OCI-LY1 (cell line): Measurements from ENCODE around the gene NPIPB8.
"Not testable (repeated sequence)": the region's sequence is repeated elsewhere in the genome, so short reads cannot be mapped to it uniquely, and the experiment has no call there.

ENCODE experiments used
- H2AFZ ChIP-seq: fragments of 200-600 bp; sonication (generic), shearing (Covaris generic); 2 replicates; pipeline ENCODE4 v1.6.0; 2014; ENCODE audit warnings: antibody characterized with exemption, mild to moderate bottlenecking, low read length
- H3F3A ChIP-seq: fragments of 200-600 bp; sonication (generic), shearing (Covaris generic); 2 replicates; pipeline ENCODE4 v1.6.0; 2014; ENCODE audit warnings: mild to moderate bottlenecking, antibody characterized with exemption, low read length, moderate library complexity; ENCODE audit not compliant: insufficient read depth
- H3K27ac ChIP-seq: fragments of 200-600 bp; sonication (generic); 2 replicates; pipeline ENCODE4 v1.5.1; 2014; ENCODE audit warnings: low read length, mixed run types, mild to moderate bottlenecking, low read depth; ENCODE audit not compliant: poor library complexity, severe bottlenecking
- H3K27me3 ChIP-seq: fragments of 200-600 bp; sonication (generic); 2 replicates; pipeline ENCODE4 v1.6.0; 2014; ENCODE audit warnings: antibody characterized with exemption, mild to moderate bottlenecking, low read length, moderate library complexity; ENCODE audit not compliant: insufficient read depth
- H3K36me3 ChIP-seq: fragments of 200-600 bp; sonication (generic); 2 replicates; pipeline ENCODE4 v1.6.1; 2014; ENCODE audit warnings: mild to moderate bottlenecking, antibody characterized with exemption, low read length, moderate library complexity, mixed read lengths; ENCODE audit not compliant: insufficient read depth
- H3K4me1 ChIP-seq: fragments of 200-600 bp; sonication (generic); 2 replicates; pipeline ENCODE4 v1.5.1; 2014; ENCODE audit warnings: mild to moderate bottlenecking, low read length, moderate library complexity; ENCODE audit not compliant: insufficient read depth, severe bottlenecking
- H3K4me2 ChIP-seq: fragments of 200-600 bp; sonication (generic), shearing (Covaris generic); 2 replicates; pipeline ENCODE4 v1.6.1; 2014; ENCODE audit warnings: low read length
- H3K4me3 ChIP-seq: fragments of 200-600 bp; sonication (generic); 2 replicates; pipeline ENCODE4 v1.5.1; 2014; ENCODE audit warnings: low read length, low read depth, mild to moderate bottlenecking, mixed read lengths; ENCODE audit not compliant: poor library complexity, severe bottlenecking
- H3K79me2 ChIP-seq: fragments of 200-600 bp; shearing (Covaris generic); 2 replicates; pipeline ENCODE4 v1.6.1; 2016; ENCODE audit warnings: mixed run types, low read length, mixed read lengths; ENCODE audit not compliant: insufficient read depth
- H3K9ac ChIP-seq: fragments of 200-600 bp; sonication (generic), shearing (Covaris generic); 2 replicates; pipeline ENCODE4 v1.6.1; 2014; ENCODE audit warnings: mild to moderate bottlenecking, low read length, mixed read lengths
- H3K9me2 ChIP-seq: fragments of 200-600 bp; sonication (generic), shearing (Covaris generic); 2 replicates; pipeline ENCODE4 v1.6.1; 2014; ENCODE audit warnings: low read depth, mild to moderate bottlenecking, low read length, mixed read lengths
- H3K9me3 ChIP-seq: fragments of 200-600 bp; shearing (Covaris generic); 2 replicates; pipeline ENCODE4 v1.6.1; 2014; ENCODE audit warnings: low read length, mixed read lengths
- H4K20me1 ChIP-seq: fragments of 200-600 bp; sonication (generic), shearing (Covaris generic); 2 replicates; pipeline ENCODE4 v1.6.0; 2016; ENCODE audit warnings: mild to moderate bottlenecking, low read length; ENCODE audit not compliant: insufficient read depth

NPIPB8 gene

DNA sequence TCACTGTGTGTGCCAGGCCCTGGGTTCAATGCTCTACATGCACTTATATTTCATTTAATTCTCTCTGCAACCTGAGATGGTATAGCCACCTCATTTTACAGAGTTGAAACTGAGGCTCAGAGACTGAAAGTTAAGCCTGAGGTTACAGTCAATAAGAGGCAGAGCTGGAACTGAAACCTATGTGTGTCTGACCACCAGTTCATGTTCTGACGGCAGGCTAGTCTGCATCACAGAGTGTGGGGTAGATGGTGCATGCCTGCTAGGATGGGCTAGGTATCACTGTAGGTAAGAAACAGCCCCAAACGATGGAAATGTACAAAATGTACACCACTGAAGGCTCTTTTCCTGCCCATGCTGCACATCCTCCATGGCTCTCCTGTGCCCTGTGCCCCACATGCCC is 2.1 kb downstream of the NPIPB8 start:
- H3K27me3 ChIP-seq, H3K9me2 ChIP-seq, H3K4me3 ChIP-seq, H3K27ac ChIP-seq, H2AFZ ChIP-seq, H3K4me2 ChIP-seq, H3F3A ChIP-seq, H3K9ac ChIP-seq, H3K36me3 ChIP-seq, H3K4me1 ChIP-seq, H3K79me2 ChIP-seq, H4K20me1 ChIP-seq, H3K9me3 ChIP-seq: not testable (repeated sequence)

DNA sequence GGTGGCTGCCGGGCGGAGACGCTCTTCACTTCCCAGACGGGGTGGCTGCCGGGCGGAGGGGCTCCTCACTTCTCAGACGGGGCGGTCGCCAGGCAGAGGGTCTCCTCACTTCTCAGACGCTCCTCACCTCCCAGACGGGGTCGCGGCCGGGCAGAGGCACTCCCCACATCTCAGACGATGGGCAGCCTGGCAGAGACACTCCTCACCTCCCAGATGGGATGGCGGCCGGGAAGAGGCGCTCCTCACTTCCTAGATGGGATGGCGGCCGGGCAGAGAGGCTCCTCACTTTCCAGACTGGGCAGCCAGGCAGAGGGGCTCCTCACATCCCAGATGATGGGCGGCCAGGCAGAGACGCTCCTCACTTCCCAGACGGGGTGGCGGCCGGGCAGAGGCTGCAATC is 28.4 kb downstream of the NPIPB8 start:
- H3K4me3 ChIP-seq, H3K79me2 ChIP-seq, H3K27me3 ChIP-seq, H4K20me1 ChIP-seq, H2AFZ ChIP-seq, H3K4me1 ChIP-seq, H3K4me2 ChIP-seq, H3K9ac ChIP-seq, H3K9me3 ChIP-seq, H3F3A ChIP-seq, H3K27ac ChIP-seq, H3K36me3 ChIP-seq, H3K9me2 ChIP-seq: not testable (repeated sequence)

DNA sequence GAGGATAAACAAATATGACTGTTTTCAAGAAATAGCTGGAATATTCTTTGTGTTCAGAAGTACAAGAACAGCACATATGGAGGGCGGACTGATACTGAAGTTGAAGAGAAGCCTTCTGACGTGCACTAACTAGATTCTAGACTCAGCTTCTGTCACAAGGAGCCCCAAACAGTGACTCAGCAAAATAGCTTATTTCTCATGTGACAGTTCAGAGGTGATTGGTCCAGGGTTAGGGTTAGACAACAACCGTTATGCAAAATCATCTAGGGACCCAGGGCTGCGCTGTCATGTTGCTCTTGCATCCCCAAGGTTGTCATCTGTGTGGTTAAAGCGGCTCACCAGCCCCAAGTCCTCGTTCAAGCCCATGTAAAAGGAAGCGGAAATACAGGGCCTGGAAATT is 29.6 kb downstream of the NPIPB8 start:
- not testable (repeated sequence) for H3K27me3 ChIP-seq, H4K20me1 ChIP-seq, H3K9me3 ChIP-seq, H2AFZ ChIP-seq, H3K4me1 ChIP-seq, H3K9me2 ChIP-seq, H3K36me3 ChIP-seq, H3K79me2 ChIP-seq, H3K4me2 ChIP-seq, H3K4me3 ChIP-seq, H3K9ac ChIP-seq, H3F3A ChIP-seq, H3K27ac ChIP-seq

DNA sequence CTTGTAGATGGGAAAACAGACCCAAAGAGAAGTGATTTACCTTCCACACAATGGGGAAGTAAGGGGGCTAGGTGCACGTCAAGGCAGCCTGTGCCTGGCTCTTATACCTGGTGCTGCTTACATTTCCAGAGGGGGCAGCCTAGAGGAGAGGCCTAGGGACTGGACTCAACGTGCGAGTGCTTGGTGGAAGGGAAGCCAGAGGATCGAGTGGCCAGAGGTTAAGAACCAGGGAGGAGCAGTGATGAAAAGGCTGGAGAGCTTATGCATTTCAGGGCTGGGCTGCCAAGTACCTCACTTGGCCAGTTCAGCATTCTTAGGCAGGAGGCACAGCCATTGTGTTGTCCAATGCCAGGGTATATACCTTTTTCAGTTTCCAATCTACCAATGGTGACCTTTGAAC is 30.3 kb downstream of the NPIPB8 start:
- not testable (repeated sequence) for H3K9me2 ChIP-seq, H3K9me3 ChIP-seq, H3K4me3 ChIP-seq, H4K20me1 ChIP-seq, H3K79me2 ChIP-seq, H2AFZ ChIP-seq, H3K27me3 ChIP-seq, H3F3A ChIP-seq, H3K4me1 ChIP-seq, H3K36me3 ChIP-seq, H3K9ac ChIP-seq, H3K4me2 ChIP-seq, H3K27ac ChIP-seq

DNA sequence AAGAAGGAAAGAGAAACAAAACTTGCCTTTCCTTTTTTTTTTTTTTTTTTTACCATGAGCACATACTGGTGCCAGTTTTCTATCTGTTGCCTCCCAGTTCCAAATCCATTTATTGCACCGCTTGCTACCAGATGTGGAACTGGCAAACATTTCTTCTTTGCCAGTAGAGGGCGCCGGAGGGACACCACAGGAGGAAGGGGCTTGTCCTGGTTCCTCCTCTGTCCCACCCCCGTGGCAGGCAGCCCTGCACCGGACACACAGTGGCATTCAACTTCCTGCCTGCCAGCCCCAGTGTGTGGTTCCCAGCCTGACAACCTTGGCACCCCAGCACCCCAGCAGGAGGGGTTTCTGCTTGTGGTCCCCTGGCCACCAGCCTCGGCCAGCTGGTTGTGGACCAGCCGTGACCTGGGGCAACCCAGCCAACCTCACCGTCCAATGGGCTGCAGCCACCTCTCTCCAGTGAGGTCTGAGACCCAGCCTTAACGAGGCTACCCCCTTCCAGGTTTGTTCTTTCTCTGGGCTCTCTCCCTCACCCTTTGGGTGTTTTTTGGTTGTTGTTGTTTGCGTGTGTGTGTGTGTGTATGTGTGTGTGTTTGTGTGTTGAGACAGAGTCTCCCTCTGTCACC is 50.6 kb downstream of the NPIPB8 start:
- not testable (repeated sequence) for H3K4me2 ChIP-seq, H4K20me1 ChIP-seq, H3K9me3 ChIP-seq, H3K79me2 ChIP-seq, H3K4me3 ChIP-seq, H3K27ac ChIP-seq, H3F3A ChIP-seq, H3K4me1 ChIP-seq, H2AFZ ChIP-seq, H3K9me2 ChIP-seq, H3K9ac ChIP-seq, H3K27me3 ChIP-seq, H3K36me3 ChIP-seq

DNA sequence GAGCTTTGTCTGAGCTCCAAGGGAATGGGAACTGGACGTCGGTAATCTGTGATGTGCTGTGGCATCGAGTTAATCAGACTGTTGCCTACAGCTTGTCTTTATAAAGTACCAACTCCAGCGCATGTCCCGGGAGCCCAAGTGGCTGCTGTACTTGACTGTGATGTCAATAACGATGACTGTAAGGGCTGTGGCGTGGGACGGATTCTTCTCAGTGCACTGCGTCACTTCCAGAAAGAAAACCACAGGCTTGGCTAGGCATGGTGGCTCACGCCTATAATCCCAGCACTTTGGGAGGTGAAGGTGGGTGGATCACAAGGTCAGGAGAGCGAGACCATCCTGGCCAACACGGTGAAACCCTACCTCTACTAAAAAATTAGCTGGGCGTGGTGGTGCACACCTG is 51.6 kb downstream of the NPIPB8 start:
- not testable (repeated sequence) for H2AFZ ChIP-seq, H3K9me3 ChIP-seq, H3K27me3 ChIP-seq, H3K27ac ChIP-seq, H3F3A ChIP-seq, H3K4me1 ChIP-seq, H3K9me2 ChIP-seq, H3K79me2 ChIP-seq, H3K36me3 ChIP-seq, H4K20me1 ChIP-seq, H3K4me3 ChIP-seq, H3K9ac ChIP-seq, H3K4me2 ChIP-seq

DNA sequence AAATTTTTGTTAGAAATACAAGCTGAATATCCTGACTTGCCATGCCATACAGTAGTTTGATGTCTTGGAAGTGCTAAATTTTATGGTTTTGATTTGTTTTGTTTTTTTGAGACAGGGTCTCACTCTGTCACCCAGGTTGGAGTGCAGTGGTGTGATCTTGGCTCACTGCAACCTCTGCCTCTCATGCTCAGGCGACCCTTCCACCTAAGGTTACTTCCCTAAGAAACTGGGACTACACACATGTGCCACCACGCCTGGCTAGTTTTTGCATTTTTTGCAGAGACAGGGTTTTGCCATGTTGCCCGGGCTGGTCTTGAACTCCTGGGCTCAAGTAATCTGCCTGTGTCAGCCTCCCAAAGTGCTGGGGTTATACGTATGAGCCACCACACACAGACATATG is 53.9 kb downstream of the NPIPB8 start:
- not testable (repeated sequence) for H3K4me3 ChIP-seq, H3K36me3 ChIP-seq, H3K9me3 ChIP-seq, H3K4me2 ChIP-seq, H3K27ac ChIP-seq, H3K4me1 ChIP-seq, H3K9ac ChIP-seq, H3F3A ChIP-seq, H3K9me2 ChIP-seq, H4K20me1 ChIP-seq, H3K79me2 ChIP-seq, H3K27me3 ChIP-seq, H2AFZ ChIP-seq

DNA sequence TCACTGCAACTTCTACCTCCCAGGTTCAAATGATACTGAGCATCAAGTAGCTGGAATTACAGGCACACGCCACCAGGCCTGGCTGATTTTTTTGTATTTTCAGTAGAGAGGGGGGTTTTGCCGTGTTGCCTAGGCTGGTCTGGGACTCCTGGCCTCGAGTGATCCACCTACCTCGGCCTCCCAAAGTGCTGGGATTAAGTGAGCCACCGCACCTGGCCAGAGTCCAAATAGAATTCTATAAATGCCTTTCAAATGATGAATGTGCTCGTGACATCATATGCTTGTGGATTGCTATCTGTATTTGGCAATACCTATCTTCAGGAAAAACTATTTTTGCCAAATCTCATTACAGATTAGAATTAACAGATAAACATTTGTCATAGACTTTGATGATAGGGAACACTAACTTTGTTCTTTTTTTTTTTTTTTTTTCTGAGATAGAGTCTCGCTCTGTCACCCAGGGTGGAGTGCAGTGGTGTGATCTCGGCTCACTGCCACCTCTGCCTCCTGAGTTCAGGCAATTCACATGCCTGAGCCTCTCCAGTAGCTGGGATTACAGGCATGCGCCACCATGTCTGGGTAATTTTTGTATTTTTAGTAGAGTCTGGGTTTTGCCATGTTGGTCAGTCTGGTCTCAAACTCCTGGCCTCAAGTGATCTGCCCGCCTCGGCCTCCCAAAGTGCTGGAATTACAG is 55.5 kb downstream of the NPIPB8 start:
- H3K4me1 ChIP-seq, H3K79me2 ChIP-seq, H3F3A ChIP-seq, H3K9ac ChIP-seq, H4K20me1 ChIP-seq, H3K4me2 ChIP-seq, H3K27ac ChIP-seq, H3K36me3 ChIP-seq, H3K27me3 ChIP-seq, H2AFZ ChIP-seq, H3K4me3 ChIP-seq, H3K9me2 ChIP-seq, H3K9me3 ChIP-seq: not testable (repeated sequence)
